Chondrocyte (in vitro differentiated cells): ENCODE data around the gene HNRNPUL1. TPM values are rescaled to one million over a fixed set of nuclear protein-coding genes. Genes with fewer than 3 reads are reported as not detected.

Source experiments
- DNase-seq: peaks from one replicate; pipeline ENCODE4 v3.0.0; 2021; ENCODE audit warnings: mixed read lengths, low spot score
- H3K27ac Mint-ChIP-seq: one replicate; pipeline ENCODE4 v1.8.0; 2021; ENCODE audit warnings: mild to moderate bottlenecking, moderate library complexity, mixed read lengths; ENCODE audit not compliant: unreplicated experiment
- H3K27me3 Mint-ChIP-seq: 2 replicates; pipeline ENCODE4 v1.8.0; 2021; ENCODE audit warnings: low read depth, mixed read lengths
- H3K36me3 Mint-ChIP-seq: 2 replicates; pipeline ENCODE4 v1.8.0; 2021; ENCODE audit warnings: low read depth, mixed read lengths
- H3K4me1 Mint-ChIP-seq: 2 replicates; pipeline ENCODE4 v1.8.0; 2021; ENCODE audit warnings: low read depth, mild to moderate bottlenecking, mixed read lengths
- H3K4me3 Mint-ChIP-seq: one replicate; pipeline ENCODE4 v1.8.0; 2021; ENCODE audit warnings: mild to moderate bottlenecking, moderate library complexity, mixed read lengths; ENCODE audit not compliant: unreplicated experiment
- H3K9me3 Mint-ChIP-seq: 2 replicates; pipeline ENCODE4 v1.8.0; 2021; ENCODE audit warnings: low read depth, mixed read lengths
- total RNA-seq: library from RNA; stranded (reverse); gene quantifications from 3 replicates; pipeline ENCODE4 v1.2.1, GENCODE V29; 2021
- TF ChIP-seq, protein P1 (sequence below): fragments of 200-600 bp; sonication (generic); IDR thresholded peaks from 2 replicates; pipeline ENCODE4 v1.5.0; 2021; ENCODE audit warnings: antibody characterized with exemption, mild to moderate bottlenecking, moderate library complexity

HNRNPUL1 gene
- total RNA-seq, 1 donor from 2014 or later = 158 TPM

- peak overlapping the region; percentile 99 for H3K27ac Mint-ChIP-seq
- no peak for DNase-seq
- H3K27me3 Mint-ChIP-seq = no peaks in the 10 kb centered on the region
- H3K4me3 Mint-ChIP-seq = peak overlapping the region; percentile 38
- TF ChIP-seq, protein P1, sequence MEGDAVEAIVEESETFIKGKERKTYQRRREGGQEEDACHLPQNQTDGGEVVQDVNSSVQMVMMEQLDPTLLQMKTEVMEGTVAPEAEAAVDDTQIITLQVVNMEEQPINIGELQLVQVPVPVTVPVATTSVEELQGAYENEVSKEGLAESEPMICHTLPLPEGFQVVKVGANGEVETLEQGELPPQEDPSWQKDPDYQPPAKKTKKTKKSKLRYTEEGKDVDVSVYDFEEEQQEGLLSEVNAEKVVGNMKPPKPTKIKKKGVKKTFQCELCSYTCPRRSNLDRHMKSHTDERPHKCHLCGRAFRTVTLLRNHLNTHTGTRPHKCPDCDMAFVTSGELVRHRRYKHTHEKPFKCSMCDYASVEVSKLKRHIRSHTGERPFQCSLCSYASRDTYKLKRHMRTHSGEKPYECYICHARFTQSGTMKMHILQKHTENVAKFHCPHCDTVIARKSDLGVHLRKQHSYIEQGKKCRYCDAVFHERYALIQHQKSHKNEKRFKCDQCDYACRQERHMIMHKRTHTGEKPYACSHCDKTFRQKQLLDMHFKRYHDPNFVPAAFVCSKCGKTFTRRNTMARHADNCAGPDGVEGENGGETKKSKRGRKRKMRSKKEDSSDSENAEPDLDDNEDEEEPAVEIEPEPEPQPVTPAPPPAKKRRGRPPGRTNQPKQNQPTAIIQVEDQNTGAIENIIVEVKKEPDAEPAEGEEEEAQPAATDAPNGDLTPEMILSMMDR = no peak
- H3K4me1 Mint-ChIP-seq = peaks cover 43% of the 10 kb centered on the region
- H3K9me3 Mint-ChIP-seq = no peaks in the 10 kb centered on the region
- peaks cover 50% of the 10 kb centered on the region for H3K36me3 Mint-ChIP-seq
These were observed 33.6 kb downstream of the HNRNPUL1 start for GRCh38 chr19:41297628-41298347.

DNA sequence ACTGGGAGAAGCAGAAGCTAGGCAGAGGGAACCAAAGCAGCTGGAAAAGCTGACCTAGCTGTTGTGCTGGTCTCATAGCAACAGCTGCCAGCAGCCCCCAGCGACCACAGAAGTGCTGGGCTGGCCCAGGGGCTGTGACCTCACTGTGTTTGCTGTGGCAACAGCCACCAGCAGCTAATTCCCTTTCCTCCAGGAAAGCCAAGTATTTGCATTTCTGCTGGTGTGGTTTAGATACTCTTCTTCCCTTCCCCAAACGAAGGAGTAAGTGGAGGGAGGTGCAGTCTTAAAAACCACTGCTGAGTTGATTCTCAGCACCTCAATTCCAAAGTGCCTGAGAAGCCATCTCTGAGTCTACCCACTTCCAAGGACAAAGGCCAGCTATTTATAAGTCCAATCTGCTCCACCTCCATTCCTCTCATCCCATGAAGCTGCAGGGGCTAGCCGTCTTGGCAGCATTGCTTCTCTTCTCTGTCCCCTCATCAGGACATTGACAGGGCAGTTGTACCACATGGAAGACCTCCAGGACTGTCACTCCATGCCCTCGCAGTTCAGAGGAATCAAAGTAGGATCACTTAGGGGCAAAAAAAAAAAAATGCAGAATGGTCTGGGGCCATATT is 34.3 kb downstream of the HNRNPUL1 start:
- no peaks in the 10 kb centered on the region for H3K9me3 Mint-ChIP-seq
- peaks cover 51% of the 10 kb centered on the region for H3K36me3 Mint-ChIP-seq
- no peaks in the 10 kb centered on the region for H3K27me3 Mint-ChIP-seq
- DNase-seq = no peak
- TF ChIP-seq, protein P1 = no peak
- peaks cover 43% of the 10 kb centered on the region for H3K4me1 Mint-ChIP-seq
- peak overlapping the region; percentile 38 for H3K4me3 Mint-ChIP-seq
- H3K27ac Mint-ChIP-seq = peak overlapping the region; percentile 99

DNA sequence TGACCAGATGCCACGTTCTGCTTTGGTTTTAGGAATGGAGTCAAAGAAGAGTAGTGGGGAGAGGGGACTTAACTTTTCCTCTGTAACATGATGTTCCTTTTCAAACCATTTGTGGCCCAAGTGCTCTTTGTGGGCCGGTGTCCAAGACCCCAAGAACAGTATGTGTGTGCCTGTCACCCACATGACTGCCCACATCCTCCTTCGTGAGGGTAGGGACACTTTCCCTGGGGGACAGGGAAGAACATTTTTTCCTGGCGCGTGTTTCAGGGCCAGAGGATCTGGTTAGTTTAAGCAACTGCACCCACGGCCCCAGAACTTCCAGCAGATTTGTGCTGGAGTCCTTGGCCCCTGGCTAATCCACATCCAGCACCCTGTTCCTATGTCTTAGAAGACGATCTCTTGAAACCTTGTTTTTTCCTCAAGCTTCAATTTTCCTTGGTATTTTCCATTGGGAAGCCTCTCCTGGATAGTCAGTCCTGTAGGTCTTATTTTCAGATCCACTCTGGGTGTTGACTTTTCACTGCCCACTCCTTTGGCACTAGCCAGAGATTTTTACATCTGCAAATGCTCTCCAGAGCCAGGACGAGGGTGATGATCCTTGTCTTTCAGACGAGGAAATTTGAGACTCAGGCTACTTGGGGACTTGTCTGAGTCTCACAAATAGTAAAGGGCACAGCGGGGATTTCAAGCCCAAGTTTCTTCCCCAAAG is 35.0 kb downstream of the HNRNPUL1 start:
- H3K4me1 Mint-ChIP-seq = peaks cover 43% of the 10 kb centered on the region
- H3K36me3 Mint-ChIP-seq = peaks cover 49% of the 10 kb centered on the region
- TF ChIP-seq, protein P1 = no peak
- no peaks in the 10 kb centered on the region for H3K9me3 Mint-ChIP-seq
- no peak overlapping the region for H3K4me3 Mint-ChIP-seq
- no peak for DNase-seq
- no peaks in the 10 kb centered on the region for H3K27me3 Mint-ChIP-seq
- H3K27ac Mint-ChIP-seq = peak overlapping the region; percentile 99

GRCh38 chr19:41299755-41300089 is 35.5 kb downstream of the HNRNPUL1 start:
- TF ChIP-seq, protein P1 = no peak
- Mint-ChIP-seq H3K27me3 (no peaks in the 10 kb centered on the region), H3K27ac (peak overlapping the region; percentile 99), H3K9me3 (no peaks in the 10 kb centered on the region), H3K4me1 (peaks cover 43% of the 10 kb centered on the region), H3K36me3 (peaks cover 49% of the 10 kb centered on the region), H3K4me3 (no peak overlapping the region)
- no peak for DNase-seq

GRCh38 chr19:41300555-41300954 is 36.4 kb downstream of the HNRNPUL1 start:
- TF ChIP-seq, protein P1 = no peak
- Mint-ChIP-seq H3K27ac (peak overlapping the region; percentile 49), H3K27me3 (no peaks in the 10 kb centered on the region), H3K4me3 (no peak overlapping the region), H3K36me3 (peaks cover 46% of the 10 kb centered on the region), H3K9me3 (no peaks in the 10 kb centered on the region), H3K4me1 (peaks cover 43% of the 10 kb centered on the region)
- DNase-seq = no peak
